Measurements from ENCODE around the gene AASS. TPM values are rescaled to one million over a fixed set of nuclear protein-coding genes. Genes with fewer than 3 reads are reported as not detected.

AASS gene
- total RNA-seq, 1 donor from 2014 or later, result 15.2 TPM

GRCh38 chr7:122123746-122124145, 20.3 kb downstream of the AASS start:
- no peak for DNase-seq (ENCODE audit: extremely low read depth, low read depth, low spot score)

- no peak for DNase-seq (ENCODE audit: extremely low read depth, low read depth, low spot score)
These were observed 25.3 kb downstream of the AASS start for GRCh38 chr7:122118757-122119156.

DNA sequence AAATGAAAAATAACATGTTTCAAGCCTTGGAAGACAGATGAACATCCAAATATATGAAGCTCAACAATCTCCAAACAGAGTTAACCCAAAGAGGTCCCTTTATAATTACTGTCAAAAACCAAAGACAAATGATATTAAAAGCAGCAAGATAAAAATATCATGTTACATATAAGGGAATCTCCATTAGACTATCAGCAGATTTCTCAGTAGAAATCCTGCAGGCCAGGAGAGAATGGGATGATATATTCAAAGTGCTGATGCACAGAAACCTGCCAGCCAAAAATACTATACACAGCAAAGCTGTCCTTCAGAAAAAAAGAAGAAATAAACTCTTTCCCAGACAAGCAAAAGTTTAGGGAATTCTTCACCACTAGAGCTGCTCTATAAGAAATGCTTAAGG, 41.0 kb downstream of the AASS start:
- no peak for DNase-seq (ENCODE audit: extremely low read depth, low read depth, low spot score)

DNA sequence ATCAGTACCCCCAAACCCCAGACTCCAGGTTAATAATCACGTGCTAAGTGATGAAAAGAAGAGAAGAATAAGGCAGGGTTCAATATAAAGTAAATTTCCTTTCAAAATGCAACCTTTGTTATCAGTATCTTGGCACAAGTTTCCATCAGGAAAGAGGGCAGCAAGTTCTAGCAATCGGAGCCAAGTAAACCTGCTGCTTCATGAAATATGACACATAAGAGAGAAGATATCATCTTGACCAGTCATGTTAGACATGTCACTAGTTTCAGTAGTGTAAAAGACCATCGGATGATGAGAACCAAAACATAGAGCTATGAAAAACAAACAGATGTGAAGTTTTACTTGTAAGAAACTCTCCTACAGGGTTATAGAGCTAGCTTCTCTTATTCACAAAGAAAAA, 44.0 kb downstream of the AASS start:
- no peak for DNase-seq (ENCODE audit: extremely low read depth, low read depth, low spot score)

DNA sequence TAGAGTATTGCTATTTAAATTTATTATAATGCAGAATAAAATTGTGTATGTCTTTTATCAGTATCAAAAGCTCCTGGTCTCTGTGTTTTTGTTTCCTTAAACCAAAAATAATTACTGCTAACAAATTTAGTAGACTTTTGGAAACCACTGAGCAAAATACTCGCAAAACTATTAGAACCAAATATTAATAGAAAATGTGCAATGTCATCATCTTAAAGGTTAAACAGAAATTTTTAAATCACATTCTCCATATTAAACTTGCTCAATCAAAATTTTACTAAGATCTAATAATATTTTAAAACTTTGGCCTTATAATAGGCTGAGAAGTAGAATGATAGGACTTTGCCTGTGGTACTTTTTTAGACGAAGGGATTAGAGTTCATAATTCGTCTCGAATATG, 48.4 kb downstream of the AASS start:
- no peak for DNase-seq (ENCODE audit: extremely low read depth, low read depth, low spot score)

- no peak for DNase-seq (ENCODE audit: extremely low read depth, low read depth, low spot score)
These were observed 49.5 kb downstream of the AASS start for GRCh38 chr7:122094549-122094948.

DNA sequence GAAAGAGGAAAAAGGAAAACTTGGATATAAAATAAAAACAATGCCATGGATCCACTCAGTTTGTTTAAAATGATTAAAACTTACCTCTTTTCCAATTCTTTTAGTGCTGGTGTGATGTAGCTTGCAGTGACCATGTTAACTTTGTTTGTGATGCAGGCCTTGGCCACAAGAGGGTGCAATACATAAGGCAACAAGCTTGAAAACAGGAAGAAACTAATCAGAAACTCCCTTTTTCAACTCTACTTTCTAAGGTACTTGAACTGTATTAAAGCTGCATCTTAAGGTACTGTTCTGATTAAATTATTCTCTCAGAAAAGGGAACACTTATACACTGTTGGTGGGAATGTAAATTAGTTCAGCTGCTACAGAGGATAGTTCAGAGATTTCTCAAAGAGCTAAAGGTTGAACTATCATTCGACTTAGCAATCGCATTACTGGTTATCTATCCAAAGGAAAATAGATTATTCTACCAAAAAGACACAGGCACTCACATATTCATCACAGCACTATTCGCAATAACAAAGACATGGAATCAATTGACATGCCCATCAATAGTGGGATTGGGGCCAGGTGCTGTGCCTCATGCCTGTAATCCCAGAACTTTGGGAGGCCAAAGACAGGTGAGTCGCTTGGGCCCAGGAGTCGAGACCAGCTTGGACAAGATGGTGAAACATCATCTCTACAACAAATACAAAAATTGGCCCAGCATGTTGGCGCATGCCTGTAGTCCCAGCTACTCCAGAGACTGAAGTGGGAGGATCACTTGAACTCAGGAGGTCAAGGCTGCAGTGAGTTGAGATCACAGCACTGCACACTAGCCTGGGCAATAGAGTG, 50.9 kb downstream of the AASS start:
- DNase-seq (ENCODE audit: extremely low read depth, low read depth, low spot score), result peak; percentile 62

DNA sequence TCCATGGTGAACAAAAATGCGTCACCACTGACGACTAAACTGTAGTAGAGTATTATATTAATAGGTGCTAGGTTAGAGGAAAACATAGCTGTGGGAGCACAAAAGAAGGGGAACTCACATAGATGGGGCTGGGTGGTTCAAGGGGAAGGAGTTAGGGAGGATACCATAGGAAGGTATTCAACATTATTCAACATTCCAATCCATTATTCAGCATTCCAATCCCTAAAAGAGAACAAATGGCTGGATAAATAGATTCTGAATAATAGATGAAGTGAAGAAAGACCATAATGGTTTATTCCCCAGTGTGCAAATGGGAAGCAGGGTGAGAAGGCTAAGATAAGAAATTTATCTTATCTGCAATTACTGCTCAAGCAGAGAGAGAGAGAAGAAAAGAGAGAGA, 61.4 kb downstream of the AASS start:
- DNase-seq (ENCODE audit: extremely low read depth, low read depth, low spot score), result no peak

DNA sequence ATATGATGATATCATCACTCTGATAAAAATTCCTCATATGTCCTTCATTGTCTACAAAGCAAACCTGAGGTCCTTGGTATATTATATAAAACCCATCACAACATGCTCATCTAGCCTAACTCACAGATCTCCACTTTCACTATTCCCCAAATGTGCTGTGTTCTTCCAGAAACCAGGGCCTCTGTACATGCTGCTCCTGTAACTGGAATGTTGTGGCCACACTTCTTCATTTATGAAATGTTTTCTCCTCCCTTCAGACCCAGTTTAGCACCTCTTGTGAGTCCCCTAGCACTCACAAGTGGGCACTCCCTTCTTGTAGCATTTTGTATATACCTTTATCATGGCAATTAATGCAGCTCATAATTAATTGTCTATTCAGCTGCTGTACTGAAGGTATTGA, 61.9 kb downstream of the AASS start:
- no peak for DNase-seq (ENCODE audit: extremely low read depth, low read depth, low spot score)

DNA sequence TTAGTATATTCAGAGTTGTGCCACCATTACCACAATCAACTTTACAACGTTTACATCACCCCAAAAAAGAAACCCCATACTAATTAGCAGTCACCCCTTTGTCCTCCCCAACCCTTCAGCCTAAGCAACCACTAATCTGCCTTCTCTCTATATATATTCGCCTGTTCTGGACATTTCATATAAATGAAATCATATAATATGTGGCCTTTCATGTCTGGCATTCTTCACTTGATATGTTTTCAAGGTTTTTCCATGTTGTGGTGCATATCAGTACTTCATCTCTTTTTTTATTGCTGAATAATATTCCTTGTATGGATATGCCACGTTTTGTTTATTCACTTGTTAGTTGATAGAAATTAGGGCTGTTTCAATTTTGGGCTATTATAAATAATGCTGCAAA, 70.4 kb downstream of the AASS start:
- no peak for DNase-seq (ENCODE audit: extremely low read depth, low read depth, low spot score)

GRCh38 chr7:122072924-122073599, 71.0 kb downstream of the AASS start:
- no peak for DNase-seq (ENCODE audit: extremely low read depth, low read depth, low spot score)

GRCh38 chr7:122072272-122072671, 71.8 kb downstream of the AASS start:
- no peak for DNase-seq (ENCODE audit: extremely low read depth, low read depth, low spot score)

- no peak for DNase-seq (ENCODE audit: extremely low read depth, low read depth, low spot score)
These were observed 73.2 kb downstream of the AASS start for GRCh38 chr7:122070834-122071233.

DNA sequence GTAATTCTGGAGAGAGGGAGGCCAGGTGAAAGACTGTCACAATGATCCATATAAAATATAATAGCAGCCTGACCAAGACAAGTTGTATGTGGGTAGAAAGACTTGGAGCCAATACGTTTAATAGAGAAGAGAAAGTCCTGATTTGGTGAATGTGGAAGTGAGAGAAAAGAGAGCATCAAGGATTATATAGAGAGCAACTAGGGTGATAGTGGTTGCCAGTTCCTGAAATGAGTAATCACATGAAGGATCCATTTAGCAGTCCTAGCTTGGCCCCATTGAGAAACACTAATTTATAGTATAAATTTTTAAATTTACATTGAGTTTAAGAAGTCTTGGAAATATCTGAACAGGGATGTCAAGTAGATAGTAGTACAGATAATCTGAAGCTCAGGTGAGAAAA, 74.0 kb downstream of the AASS start:
- no peak for DNase-seq (ENCODE audit: extremely low read depth, low read depth, low spot score)

DNA sequence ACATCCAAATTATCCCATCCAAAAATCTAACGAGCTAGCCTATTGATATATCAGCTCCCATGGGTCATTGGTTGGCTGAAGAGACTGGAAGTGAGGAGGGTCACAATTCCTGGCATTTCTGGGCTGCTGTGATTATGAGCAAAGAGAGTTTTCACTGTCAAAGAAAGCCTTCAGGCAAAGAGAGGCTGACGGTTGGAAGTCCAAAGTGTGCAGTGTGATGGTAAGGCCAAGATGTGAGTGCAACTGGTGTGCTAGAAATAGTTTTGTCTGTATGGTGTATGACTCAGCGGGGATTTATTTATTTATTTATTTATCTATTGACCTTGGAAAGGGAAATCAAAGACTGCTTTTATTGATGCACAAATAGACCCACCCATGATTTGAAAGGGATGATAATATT, 75.0 kb downstream of the AASS start:
- DNase-seq (ENCODE audit: extremely low read depth, low read depth, low spot score), result no peak

DNA sequence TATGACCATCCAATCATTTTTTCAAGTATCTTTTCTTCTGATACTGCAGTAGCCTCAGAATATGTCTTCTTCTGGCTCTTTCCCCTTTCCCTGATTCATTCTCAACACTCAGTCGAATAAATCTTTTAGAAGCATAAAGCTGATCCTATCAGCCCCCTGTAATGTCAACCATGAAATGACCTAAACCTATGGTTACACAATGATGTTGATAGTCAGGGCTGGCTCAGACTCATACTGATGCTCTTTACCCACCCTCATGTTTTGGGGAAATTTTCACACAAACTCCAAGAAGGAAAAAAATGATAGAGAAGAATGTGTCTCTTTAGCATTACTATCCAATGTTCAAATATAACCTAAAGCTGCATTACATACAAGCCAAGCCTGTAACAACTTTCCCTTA, 76.0 kb downstream of the AASS start:
- DNase-seq (ENCODE audit: extremely low read depth, low read depth, low spot score), result no peak

DNA sequence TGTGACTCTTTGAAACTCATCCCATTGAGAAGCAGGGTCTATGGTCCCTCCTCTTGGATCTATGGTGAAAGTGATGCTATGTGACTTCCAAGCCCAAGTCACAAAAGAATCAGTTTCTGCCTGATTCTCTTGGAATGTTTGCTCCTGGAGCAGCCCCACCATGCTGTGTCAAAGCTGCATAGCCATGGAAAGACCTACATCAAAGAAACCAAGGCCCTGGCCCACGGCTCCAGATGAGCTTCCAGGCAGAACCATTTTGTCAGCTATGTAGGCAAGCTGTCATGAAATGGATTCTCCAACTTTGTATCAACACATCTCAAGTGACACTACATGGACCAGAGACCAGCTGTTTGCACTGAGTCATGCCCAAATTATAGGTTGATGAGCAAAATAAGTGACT, 77.0 kb downstream of the AASS start:
- no peak for DNase-seq (ENCODE audit: extremely low read depth, low read depth, low spot score)

DNA sequence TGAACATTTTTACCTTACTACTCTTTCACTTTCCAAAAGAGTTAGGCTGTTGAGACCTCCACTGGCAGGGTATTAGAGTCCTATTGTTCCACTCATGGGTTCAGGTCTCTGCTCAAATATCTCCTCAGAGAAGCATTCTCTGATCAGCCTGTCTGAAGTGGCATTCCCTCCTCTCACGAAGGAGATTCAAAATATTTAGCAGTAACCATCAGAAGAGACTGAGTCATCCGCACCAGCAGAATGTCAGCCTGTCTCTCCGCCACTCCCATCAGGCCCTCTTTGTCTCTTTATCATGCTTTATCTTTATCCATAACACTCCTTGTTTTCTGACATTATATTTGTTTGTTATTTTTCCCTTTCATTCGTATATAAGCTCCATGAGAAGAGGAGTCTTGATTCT, 79.1 kb downstream of the AASS start:
- DNase-seq (ENCODE audit: extremely low read depth, low read depth, low spot score), result no peak

GRCh38 chr7:122063146-122063545, 80.9 kb downstream of the AASS start:
- DNase-seq (ENCODE audit: extremely low read depth, low read depth, low spot score), result no peak

GRCh38 chr7:122059542-122059941, 84.5 kb downstream of the AASS start:
- no peak for DNase-seq (ENCODE audit: extremely low read depth, low read depth, low spot score)

DNA sequence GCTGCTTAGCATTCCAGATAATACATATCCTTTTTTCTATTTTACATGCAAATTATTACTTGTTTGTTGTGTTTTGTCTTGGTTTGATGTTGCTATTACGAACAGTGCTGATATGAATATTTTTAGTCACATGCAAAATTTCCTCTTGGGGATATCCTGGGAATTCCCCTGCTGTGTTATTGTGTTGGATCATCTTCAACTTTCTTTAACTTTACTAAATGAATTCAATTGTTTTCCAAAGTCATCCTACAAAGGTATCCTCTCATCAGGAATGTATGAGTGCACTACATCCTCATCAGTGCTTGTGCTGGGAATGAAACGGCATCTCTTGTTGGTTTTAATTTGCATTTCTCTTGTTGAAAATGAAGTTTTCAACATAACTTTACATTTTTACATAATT, 87.1 kb downstream of the AASS start:
- DNase-seq (ENCODE audit: extremely low read depth, low read depth, low spot score), result peak; percentile 3

DNA sequence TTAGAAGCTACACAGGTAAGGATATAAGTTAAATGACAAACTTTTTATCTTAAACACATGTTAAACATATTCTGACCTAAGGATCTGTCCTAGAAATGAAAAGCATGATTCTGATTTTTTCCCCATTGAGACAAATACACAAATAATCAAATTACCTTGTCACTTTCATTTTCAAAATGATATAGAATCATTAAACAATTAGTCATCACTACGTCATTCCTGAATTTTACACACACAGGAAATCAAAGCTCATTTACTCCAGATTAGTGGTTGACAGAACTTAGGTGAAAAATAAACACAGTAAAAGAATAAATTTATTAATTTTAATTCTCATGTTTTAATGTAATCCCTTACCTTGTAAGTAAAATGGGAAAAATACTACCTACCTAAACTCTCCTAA, 89.0 kb downstream of the AASS start:
- DNase-seq (ENCODE audit: extremely low read depth, low read depth, low spot score), result peak; percentile 14
